Measurements from ENCODE around the gene MR1.

Gene MR1

DNA sequence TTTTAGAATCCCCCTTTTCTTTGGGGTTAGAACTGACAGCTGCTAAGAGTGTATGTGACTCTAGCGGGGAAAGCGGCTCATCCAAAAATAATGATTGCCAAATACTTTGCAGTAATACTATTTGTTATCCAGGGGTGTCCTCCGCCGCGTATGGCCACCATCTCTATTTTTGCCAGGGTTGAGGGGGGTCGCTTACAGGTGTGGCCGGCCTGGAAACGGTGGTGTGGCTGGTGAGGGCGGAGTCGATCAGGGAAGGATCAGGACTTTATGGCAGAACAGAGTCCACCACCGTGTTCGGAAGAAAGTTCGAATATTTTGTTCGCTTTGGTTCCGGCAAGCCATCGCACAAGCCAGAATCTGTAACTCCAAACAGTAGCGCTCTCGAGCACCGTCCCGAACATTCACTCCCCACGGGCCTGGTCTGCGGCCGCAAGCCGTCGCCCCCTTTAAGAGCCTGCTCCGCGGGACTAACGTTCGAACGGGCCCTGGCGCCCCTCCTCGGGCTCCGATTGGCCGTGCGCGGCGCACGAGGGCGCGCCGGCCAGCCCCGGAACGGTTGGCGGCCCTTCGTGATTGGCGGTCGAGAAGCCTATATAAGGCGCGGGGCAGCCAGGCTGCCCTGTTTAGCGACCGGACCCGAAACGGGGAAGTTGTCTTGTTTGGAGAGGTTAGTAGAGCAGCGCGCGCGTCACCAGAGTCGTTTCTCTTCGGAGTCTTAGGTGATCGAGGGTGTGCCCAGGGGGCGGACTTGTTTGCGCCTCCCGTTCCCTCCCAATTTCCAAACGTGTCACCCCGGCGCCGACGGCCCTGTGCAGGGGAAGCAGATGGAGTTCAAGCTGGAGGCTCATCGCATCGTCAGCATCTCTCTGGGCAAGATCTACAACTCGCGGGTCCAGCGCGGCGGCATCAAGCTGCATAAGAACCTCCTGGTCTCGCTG, 54.6 kb downstream of the MR1 start, which contains the start of gene IER5 (continued):
- peak; percentile 88 for TF ChIP-seq KLF16 (tag by site-specific recombination; IDR thresholded peaks at IDR 0.05)
- peak; percentile 92 for TF ChIP-seq ZBTB8A (tag by site-specific recombination; IDR thresholded peaks at IDR 0.05)
- TF ChIP-seq, protein P1, sequence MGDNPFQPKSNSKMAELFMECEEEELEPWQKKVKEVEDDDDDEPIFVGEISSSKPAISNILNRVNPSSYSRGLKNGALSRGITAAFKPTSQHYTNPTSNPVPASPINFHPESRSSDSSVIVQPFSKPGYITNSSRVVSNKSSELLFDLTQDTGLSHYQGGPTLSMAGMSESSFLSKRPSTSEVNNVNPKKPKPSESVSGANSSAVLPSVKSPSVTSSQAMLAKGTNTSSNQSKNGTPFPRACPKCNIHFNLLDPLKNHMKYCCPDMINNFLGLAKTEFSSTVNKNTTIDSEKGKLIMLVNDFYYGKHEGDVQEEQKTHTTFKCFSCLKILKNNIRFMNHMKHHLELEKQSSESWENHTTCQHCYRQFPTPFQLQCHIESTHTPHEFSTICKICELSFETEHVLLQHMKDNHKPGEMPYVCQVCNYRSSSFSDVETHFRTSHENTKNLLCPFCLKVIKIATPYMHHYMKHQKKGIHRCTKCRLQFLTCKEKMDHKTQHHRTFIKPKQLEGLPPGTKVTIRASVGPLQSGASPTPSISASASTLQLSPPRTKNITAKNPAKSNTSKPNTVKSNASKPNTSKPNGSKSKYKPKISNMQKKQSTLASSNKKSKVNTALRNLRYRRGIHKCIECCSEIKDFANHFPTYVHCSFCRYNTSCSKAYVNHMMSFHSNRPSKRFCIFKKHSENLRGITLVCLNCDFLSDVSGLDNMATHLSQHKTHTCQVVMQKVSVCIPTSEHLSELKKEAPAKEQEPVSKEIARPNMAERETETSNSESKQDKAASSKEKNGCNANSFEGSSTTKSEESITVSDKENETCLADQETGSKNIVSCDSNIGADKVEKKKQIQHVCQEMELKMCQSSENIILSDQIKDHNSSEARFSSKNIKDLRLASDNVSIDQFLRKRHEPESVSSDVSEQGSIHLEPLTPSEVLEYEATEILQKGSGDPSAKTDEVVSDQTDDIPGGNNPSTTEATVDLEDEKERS (tag by site-specific recombination; IDR thresholded peaks at IDR 0.05): no peak
- TF ChIP-seq ZNF19 (tag by site-specific recombination; IDR thresholded peaks at IDR 0.05; ENCODE audit: low read depth): no peak

DNA sequence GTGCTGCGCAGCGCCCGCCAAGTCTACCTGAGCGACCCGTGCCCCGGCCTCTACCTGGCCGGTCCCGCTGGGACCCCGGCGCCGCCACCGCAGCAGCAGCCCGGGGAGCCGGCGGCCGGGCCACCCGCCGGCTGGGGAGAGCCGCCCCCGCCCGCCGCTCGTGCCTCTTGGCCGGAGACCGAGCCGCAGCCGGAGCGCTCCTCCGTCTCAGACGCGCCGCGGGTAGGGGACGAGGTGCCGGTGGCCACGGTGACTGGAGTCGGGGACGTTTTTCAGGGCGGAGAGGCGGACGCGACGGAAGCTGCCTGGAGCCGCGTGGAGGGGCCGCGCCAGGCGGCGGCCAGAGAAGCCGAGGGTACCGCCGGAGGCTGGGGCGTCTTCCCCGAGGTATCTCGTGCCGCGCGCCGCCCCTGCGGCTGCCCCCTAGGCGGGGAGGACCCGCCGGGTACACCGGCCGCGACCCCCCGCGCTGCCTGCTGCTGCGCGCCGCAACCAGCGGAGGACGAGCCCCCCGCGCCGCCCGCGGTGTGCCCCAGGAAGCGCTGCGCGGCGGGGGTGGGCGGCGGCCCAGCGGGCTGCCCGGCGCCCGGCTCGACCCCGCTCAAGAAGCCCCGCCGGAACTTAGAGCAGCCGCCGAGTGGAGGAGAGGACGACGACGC, 55.4 kb downstream of the MR1 start:
- Histone ChIP-seq H3K9me3 (ENCODE audit: control insufficient read depth, insufficient read depth, low read depth, low read length) (no peaks in the 10 kb centered on the region), H3K4me3 (ENCODE audit: low read depth, low read length) (peak overlapping the region; percentile 96), H3K36me3 (ENCODE audit: control insufficient read depth in 2 of 2, insufficient read depth in 1 of 2, low read length in 2 of 2) (peaks cover 0 to 37% of the 10 kb centered on the region in 2 experiments; a peak in 2 of 3 replicates), H3K4me1 (ENCODE audit: control insufficient read depth, insufficient read depth, low read length) (no peaks in the 10 kb centered on the region; the same call in 1 of the 2 replicates), H3K27ac (ENCODE audit: extremely low read depth, low read depth, low read length) (peak overlapping the region; percentile 82)
- TF ChIP-seq ZNF76 (tag by site-specific recombination; IDR thresholded peaks at IDR 0.05; ENCODE audit: borderline replicate concordance, low read depth): no peak
- TF ChIP-seq ZNF184 (tag by site-specific recombination; IDR thresholded peaks at IDR 0.05): no peak
- no peak for TF ChIP-seq ZNF623 (tag by site-specific recombination; IDR thresholded peaks at IDR 0.05)
- TF ChIP-seq, protein P2, sequence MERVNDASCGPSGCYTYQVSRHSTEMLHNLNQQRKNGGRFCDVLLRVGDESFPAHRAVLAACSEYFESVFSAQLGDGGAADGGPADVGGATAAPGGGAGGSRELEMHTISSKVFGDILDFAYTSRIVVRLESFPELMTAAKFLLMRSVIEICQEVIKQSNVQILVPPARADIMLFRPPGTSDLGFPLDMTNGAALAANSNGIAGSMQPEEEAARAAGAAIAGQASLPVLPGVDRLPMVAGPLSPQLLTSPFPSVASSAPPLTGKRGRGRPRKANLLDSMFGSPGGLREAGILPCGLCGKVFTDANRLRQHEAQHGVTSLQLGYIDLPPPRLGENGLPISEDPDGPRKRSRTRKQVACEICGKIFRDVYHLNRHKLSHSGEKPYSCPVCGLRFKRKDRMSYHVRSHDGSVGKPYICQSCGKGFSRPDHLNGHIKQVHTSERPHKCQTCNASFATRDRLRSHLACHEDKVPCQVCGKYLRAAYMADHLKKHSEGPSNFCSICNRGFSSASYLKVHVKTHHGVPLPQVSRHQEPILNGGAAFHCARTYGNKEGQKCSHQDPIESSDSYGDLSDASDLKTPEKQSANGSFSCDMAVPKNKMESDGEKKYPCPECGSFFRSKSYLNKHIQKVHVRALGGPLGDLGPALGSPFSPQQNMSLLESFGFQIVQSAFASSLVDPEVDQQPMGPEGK (tag by site-specific recombination; IDR thresholded peaks at IDR 0.05): no peak
- TF ChIP-seq, protein P3, sequence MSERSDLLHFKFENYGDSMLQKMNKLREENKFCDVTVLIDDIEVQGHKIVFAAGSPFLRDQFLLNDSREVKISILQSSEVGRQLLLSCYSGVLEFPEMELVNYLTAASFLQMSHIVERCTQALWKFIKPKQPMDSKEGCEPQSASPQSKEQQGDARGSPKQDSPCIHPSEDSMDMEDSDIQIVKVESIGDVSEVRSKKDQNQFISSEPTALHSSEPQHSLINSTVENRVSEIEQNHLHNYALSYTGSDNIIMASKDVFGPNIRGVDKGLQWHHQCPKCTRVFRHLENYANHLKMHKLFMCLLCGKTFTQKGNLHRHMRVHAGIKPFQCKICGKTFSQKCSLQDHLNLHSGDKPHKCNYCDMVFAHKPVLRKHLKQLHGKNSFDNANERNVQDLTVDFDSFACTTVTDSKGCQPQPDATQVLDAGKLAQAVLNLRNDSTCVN (tag by site-specific recombination; optimal IDR thresholded peaks at IDR 0.05): peak; percentile 58
- TF ChIP-seq, protein P4, sequence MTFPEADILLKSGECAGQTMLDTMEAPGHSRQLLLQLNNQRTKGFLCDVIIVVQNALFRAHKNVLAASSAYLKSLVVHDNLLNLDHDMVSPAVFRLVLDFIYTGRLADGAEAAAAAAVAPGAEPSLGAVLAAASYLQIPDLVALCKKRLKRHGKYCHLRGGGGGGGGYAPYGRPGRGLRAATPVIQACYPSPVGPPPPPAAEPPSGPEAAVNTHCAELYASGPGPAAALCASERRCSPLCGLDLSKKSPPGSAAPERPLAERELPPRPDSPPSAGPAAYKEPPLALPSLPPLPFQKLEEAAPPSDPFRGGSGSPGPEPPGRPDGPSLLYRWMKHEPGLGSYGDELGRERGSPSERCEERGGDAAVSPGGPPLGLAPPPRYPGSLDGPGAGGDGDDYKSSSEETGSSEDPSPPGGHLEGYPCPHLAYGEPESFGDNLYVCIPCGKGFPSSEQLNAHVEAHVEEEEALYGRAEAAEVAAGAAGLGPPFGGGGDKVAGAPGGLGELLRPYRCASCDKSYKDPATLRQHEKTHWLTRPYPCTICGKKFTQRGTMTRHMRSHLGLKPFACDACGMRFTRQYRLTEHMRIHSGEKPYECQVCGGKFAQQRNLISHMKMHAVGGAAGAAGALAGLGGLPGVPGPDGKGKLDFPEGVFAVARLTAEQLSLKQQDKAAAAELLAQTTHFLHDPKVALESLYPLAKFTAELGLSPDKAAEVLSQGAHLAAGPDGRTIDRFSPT (tag by site-specific recombination; IDR thresholded peaks at IDR 0.05): no peak
- no peak for TF ChIP-seq BCL11B (tag by site-specific recombination; IDR thresholded peaks at IDR 0.05; ENCODE audit: low read depth)
- TF ChIP-seq ZNF473 (tag by site-specific recombination; IDR thresholded peaks at IDR 0.05): no peak
- TF ChIP-seq, protein P5, sequence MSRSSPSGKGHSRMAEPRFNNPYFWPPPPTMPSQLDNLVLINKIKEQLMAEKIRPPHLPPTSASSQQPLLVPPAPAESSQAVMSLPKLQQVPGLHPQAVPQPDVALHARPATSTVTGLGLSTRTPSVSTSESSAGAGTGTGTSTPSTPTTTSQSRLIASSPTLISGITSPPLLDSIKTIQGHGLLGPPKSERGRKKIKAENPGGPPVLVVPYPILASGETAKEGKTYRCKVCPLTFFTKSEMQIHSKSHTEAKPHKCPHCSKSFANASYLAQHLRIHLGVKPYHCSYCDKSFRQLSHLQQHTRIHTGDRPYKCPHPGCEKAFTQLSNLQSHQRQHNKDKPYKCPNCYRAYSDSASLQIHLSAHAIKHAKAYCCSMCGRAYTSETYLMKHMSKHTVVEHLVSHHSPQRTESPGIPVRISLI (tag by site-specific recombination; IDR thresholded peaks at IDR 0.05): no peak
- TF ChIP-seq ZBTB21 (tag by site-specific recombination; IDR thresholded peaks at IDR 0.05): no peak
- TF ChIP-seq ZNF626 (tag by site-specific recombination; IDR thresholded peaks at IDR 0.05): no peak; the same call in 1 of the 2 replicates
- TF ChIP-seq GLIS1 (tag by site-specific recombination; IDR thresholded peaks at IDR 0.05): peak; percentile 48
- TF ChIP-seq ZNF302 (tag by site-specific recombination; IDR thresholded peaks at IDR 0.05; ENCODE audit: low read depth): no peak
- TF ChIP-seq ZBTB7A (tag by site-specific recombination; IDR thresholded peaks at IDR 0.05; ENCODE audit: low read depth): no peak
- no peak for TF ChIP-seq ZNF248 (tag by site-specific recombination; IDR thresholded peaks at IDR 0.05)
- TF ChIP-seq ZNF768 (tag by site-specific recombination; IDR thresholded peaks at IDR 0.05): no peak
- TF ChIP-seq WT1 (tag by site-specific recombination; IDR thresholded peaks at IDR 0.05): no peak
- no peak for TF ChIP-seq KLF9 (tag by site-specific recombination; IDR thresholded peaks at IDR 0.05; ENCODE audit: low read depth)
- CTCF ChIA-PET: interaction anchor here (2.1 kb wide), 1 partner anchor 10 kb away, joined by 6 read pairs; no protein-coding TSS in a partner anchor
- POLR2A ChIA-PET: interaction anchor here (0.6 to 6.6 kb wide), 22 partner anchors 10 to 1697 kb away, joined by 3 to 163 read pairs (median 5); partner anchors contain the start of genes MR1 and STX6

Measured in HEK293 (cell line).